Pons (tissue), 1 donor: ENCODE data around the gene ADTRP.

ENCODE experiments used
- DNase-seq: peaks from one replicate; pipeline ENCODE4 v3.0.0-alpha.2; 2016; ENCODE audit warnings: low spot score

Gene ADTRP

GRCh38 chr6:11778648-11779328 is at the start of gene ADTRP:
Gene ADTRP (minus strand): TSS chr6:11778803. CDS start chr6:11778759, 44 bp downstream.
- DNase-seq: no peak

GRCh38 chr6:11826779-11827178 is 48.2 kb upstream of the ADTRP start:
- DNase-seq: no peak

- no peak for DNase-seq
These were observed 46.4 kb upstream of the ADTRP start for GRCh38 chr6:11824986-11825385.

GRCh38 chr6:11822346-11822745 is 43.7 kb upstream of the ADTRP start:
- no peak for DNase-seq

GRCh38 chr6:11821781-11822180 is 43.2 kb upstream of the ADTRP start:
- DNase-seq: no peak

GRCh38 chr6:11820821-11821220 is 42.2 kb upstream of the ADTRP start:
- DNase-seq: no peak

- no peak for DNase-seq
These were observed 40.9 kb upstream of the ADTRP start for GRCh38 chr6:11819486-11819885.

- no peak for DNase-seq
These were observed 36.6 kb upstream of the ADTRP start for GRCh38 chr6:11815231-11815630.

GRCh38 chr6:11814819-11815218 is 36.2 kb upstream of the ADTRP start:
- DNase-seq: no peak

GRCh38 chr6:11814106-11814505 is 35.5 kb upstream of the ADTRP start:
- DNase-seq: no peak

GRCh38 chr6:11813606-11814005 is 35.0 kb upstream of the ADTRP start:
- DNase-seq: no peak

GRCh38 chr6:11812951-11813350 is 34.3 kb upstream of the ADTRP start:
- DNase-seq: no peak

GRCh38 chr6:11812439-11812838 is 33.8 kb upstream of the ADTRP start:
- no peak for DNase-seq

- DNase-seq: no peak
These were observed 33.2 kb upstream of the ADTRP start for GRCh38 chr6:11811644-11812264.

GRCh38 chr6:11810854-11811643 is 32.4 kb upstream of the ADTRP start:
- no peak for DNase-seq

GRCh38 chr6:11810039-11810541 is 31.5 kb upstream of the ADTRP start:
- DNase-seq: peak; percentile 32

- no peak for DNase-seq
These were observed 29.5 kb upstream of the ADTRP start for GRCh38 chr6:11808054-11808453.

GRCh38 chr6:11806561-11807317 is 28.1 kb upstream of the ADTRP start:
- no peak for DNase-seq

GRCh38 chr6:11805259-11806053 is 26.9 kb upstream of the ADTRP start:
- DNase-seq: no peak

GRCh38 chr6:11804701-11805100 is 26.1 kb upstream of the ADTRP start:
- DNase-seq: no peak

GRCh38 chr6:11804135-11804534 is 25.5 kb upstream of the ADTRP start:
- DNase-seq: no peak
